ENCODE data around the gene PBX4. TPM values are rescaled to one million over a fixed set of nuclear protein-coding genes. Genes with fewer than 3 reads are reported as not detected.

Gene PBX4
- total and polyA plus RNA-seq, 2 of the 8 experiments (the other 6 are each of a cell fraction or from before 2014, with no cell fraction given) = 3.4 to 3.8 TPM

- TF ChIP-seq MAX (IDR thresholded peaks at IDR 0.05) (no peak), ATF3 (IDR thresholded peaks at IDR 0.05; ENCODE audit: insufficient read depth, low read depth, low read length) (no peak), EP300 (IDR thresholded peaks at IDR 0.05; ENCODE audit: borderline replicate concordance in 1 of 2, low read depth in 2 of 2, low read length in 2 of 2) (no peak), CHD7 (IDR thresholded peaks at IDR 0.05; ENCODE audit: insufficient replicate concordance, low read length) (no peak), CEBPB (IDR thresholded peaks at IDR 0.05; ENCODE audit: low read depth, low read length) (no peak), PHF8 (conservative IDR thresholded peaks at IDR 0.05; ENCODE audit: low read depth, low read length) (no peak), CHD2 (IDR thresholded peaks at IDR 0.05; ENCODE audit: low read length) (no peak), ZNF274 (IDR thresholded peaks at IDR 0.05; ENCODE audit: borderline replicate concordance, extremely low read depth, low read length) (no peak)
These were observed 16.2 kb upstream of the PBX4 start (continued) for GRCh38 chr19:19634516-19635312.
